GM19324 (cell line): ENCODE data around the gene AKAP10.
"Not testable (repeated sequence)": the region's sequence is repeated elsewhere in the genome, so short reads cannot be mapped to it uniquely, and the experiment has no call there.

Experiments used
- ATAC-seq: cut with Tn5 transposase; IDR thresholded peaks from one replicate; pipeline ENCODE4 v1.9.1; 2021; ENCODE audit warnings: mild to moderate bottlenecking, moderate library complexity; ENCODE audit not compliant: unreplicated experiment, low FRiP score

Gene AKAP10

GRCh38 chr17:19935169-19935568, 42.5 kb downstream of the AKAP10 start:
- no peak for ATAC-seq

GRCh38 chr17:19933628-19934027, 44.0 kb downstream of the AKAP10 start:
- ATAC-seq, result no peak

GRCh38 chr17:19933221-19933620, 44.4 kb downstream of the AKAP10 start:
- no peak for ATAC-seq

- ATAC-seq, result no peak
Observed at GRCh38 chr17:19928299-19928698, 49.3 kb downstream of the AKAP10 start.

- no peak for ATAC-seq
Observed at GRCh38 chr17:19915245-19915978, 62.2 kb downstream of the AKAP10 start.

GRCh38 chr17:19911033-19911432, 66.6 kb downstream of the AKAP10 start:
- no peak for ATAC-seq

- ATAC-seq, result no peak
Observed at GRCh38 chr17:19909139-19909538, 68.5 kb downstream of the AKAP10 start.

GRCh38 chr17:19905502-19905901, 72.1 kb downstream of the AKAP10 start:
- no peak for ATAC-seq

- no peak for ATAC-seq
Observed at GRCh38 chr17:19904924-19905323, 72.7 kb downstream of the AKAP10 start.

GRCh38 chr17:19904412-19904811, 73.2 kb downstream of the AKAP10 start:
- no peak for ATAC-seq

- no peak for ATAC-seq
Observed at GRCh38 chr17:19900809-19901208, 76.8 kb downstream of the AKAP10 start.

GRCh38 chr17:19897903-19898302, 79.7 kb downstream of the AKAP10 start:
- ATAC-seq, result no peak

- ATAC-seq, result no peak
Observed at GRCh38 chr17:19897090-19897837, 80.4 kb downstream of the AKAP10 start.

- ATAC-seq, result no peak
Observed at GRCh38 chr17:19896679-19897078, 80.9 kb downstream of the AKAP10 start.

GRCh38 chr17:19890554-19890953, 87.1 kb downstream of the AKAP10 start:
- not testable (repeated sequence) for ATAC-seq

- ATAC-seq, result not testable (repeated sequence)
Observed at GRCh38 chr17:19890001-19890400, 87.6 kb downstream of the AKAP10 start.

GRCh38 chr17:19886116-19886515, 91.5 kb downstream of the AKAP10 start:
- no peak for ATAC-seq

- ATAC-seq, result no peak
Observed at GRCh38 chr17:19883537-19884215, 94.0 kb downstream of the AKAP10 start.

GRCh38 chr17:19880393-19880792, 97.2 kb downstream of the AKAP10 start:
- ATAC-seq, result no peak

- ATAC-seq, result no peak
Observed at GRCh38 chr17:19877364-19877945, 100.2 kb downstream of the AKAP10 start.
